HepG2 (cell line): ENCODE data around the gene SSPN.

Source experiments
- ESRRA ChIP-seq: sonication (generic); formaldehyde crosslinking; IDR thresholded peaks from 2 replicates; pipeline ENCODE4 v1.5.1; 2020; ENCODE audit warnings: mild to moderate bottlenecking, low read depth, missing genetic modification reagents
- JUNB ChIP-seq: sonication (generic); formaldehyde crosslinking; IDR thresholded peaks from 2 replicates; pipeline ENCODE4 v1.8.0; 2022; ENCODE audit warnings: missing genetic modification reagents, mild to moderate bottlenecking, borderline replicate concordance
- SIN3A ChIP-seq: IDR thresholded peaks from 2 replicates; pipeline ENCODE4 v1.6.1; 2011; ENCODE audit warnings: low read depth, mild to moderate bottlenecking, control low read depth, low read length, borderline replicate concordance
- SMARCE1 ChIP-seq: fragments of 450-650 bp; IDR thresholded peaks from 2 replicates; pipeline ENCODE4 v1.6.1; 2017; ENCODE audit warnings: borderline replicate concordance
- SRF ChIP-seq: IDR thresholded peaks from 2 replicates; pipeline ENCODE4 v1.6.1; 2011; ENCODE audit warnings: mild to moderate bottlenecking, low read depth, low read length, moderate library complexity
- ZNF138 ChIP-seq: sonication (generic); formaldehyde crosslinking; IDR thresholded peaks from 2 replicates; pipeline ENCODE4 v1.5.0; 2020; ENCODE audit warnings: mild to moderate bottlenecking, low read depth, missing genetic modification reagents
- ZNF234 ChIP-seq: sonication (generic); formaldehyde crosslinking; conservative IDR thresholded peaks from 2 replicates; pipeline ENCODE4 v1.5.1; 2020; ENCODE audit warnings: mild to moderate bottlenecking, missing genetic modification reagents
- ZNF672 ChIP-seq: sonication (generic); formaldehyde crosslinking; IDR thresholded peaks from 2 replicates; pipeline ENCODE4 v1.8.1; 2022; ENCODE audit warnings: missing genetic modification reagents
- TF ChIP-seq, protein P1 (sequence below): IDR thresholded peaks from 2 replicates; pipeline ENCODE4 v1.6.1; 2012; ENCODE audit warnings: inconsistent platforms
- TF ChIP-seq, protein P2 (sequence below): sonication (generic); formaldehyde crosslinking; IDR thresholded peaks from 2 replicates; pipeline ENCODE4 v1.5.0; 2020; ENCODE audit warnings: mild to moderate bottlenecking, missing genetic modification reagents, moderate library complexity

- TF ChIP-seq, protein P1, sequence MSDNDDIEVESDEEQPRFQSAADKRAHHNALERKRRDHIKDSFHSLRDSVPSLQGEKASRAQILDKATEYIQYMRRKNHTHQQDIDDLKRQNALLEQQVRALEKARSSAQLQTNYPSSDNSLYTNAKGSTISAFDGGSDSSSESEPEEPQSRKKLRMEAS, result no peak
- no peak for TF ChIP-seq ESRRA (CRISPR knock-in tag)
- no peak for TF ChIP-seq ZNF138
- TF ChIP-seq, protein P2, sequence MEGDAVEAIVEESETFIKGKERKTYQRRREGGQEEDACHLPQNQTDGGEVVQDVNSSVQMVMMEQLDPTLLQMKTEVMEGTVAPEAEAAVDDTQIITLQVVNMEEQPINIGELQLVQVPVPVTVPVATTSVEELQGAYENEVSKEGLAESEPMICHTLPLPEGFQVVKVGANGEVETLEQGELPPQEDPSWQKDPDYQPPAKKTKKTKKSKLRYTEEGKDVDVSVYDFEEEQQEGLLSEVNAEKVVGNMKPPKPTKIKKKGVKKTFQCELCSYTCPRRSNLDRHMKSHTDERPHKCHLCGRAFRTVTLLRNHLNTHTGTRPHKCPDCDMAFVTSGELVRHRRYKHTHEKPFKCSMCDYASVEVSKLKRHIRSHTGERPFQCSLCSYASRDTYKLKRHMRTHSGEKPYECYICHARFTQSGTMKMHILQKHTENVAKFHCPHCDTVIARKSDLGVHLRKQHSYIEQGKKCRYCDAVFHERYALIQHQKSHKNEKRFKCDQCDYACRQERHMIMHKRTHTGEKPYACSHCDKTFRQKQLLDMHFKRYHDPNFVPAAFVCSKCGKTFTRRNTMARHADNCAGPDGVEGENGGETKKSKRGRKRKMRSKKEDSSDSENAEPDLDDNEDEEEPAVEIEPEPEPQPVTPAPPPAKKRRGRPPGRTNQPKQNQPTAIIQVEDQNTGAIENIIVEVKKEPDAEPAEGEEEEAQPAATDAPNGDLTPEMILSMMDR (CRISPR knock-in tag), result no peak
- TF ChIP-seq JUNB (CRISPR knock-in tag), result no peak
- TF ChIP-seq ZNF672, result no peak
- TF ChIP-seq ZNF234 (CRISPR knock-in tag), result no peak
- no peak for TF ChIP-seq SRF
- TF ChIP-seq SMARCE1, result no peak
- TF ChIP-seq SIN3A, result no peak
These were observed 82.3 kb downstream of the SSPN start for GRCh38 chr12:26277506-26278246.
